Ramos (cell line): Measurements from ENCODE around the gene FECH.
"Not testable (repeated sequence)": the region's sequence is repeated elsewhere in the genome, so short reads cannot be mapped to it uniquely, and the experiment has no call there.

ENCODE experiments used
- in situ Hi-C: fragments of 300-500 bp; cut with MboI; formaldehyde crosslinking; loops from one replicate; pipeline ENCODE4 v1.14.3; 2022; ENCODE audit warnings: low sequenced_read_pairs; ENCODE audit not compliant: unreplicated experiment

Gene FECH, protein sequence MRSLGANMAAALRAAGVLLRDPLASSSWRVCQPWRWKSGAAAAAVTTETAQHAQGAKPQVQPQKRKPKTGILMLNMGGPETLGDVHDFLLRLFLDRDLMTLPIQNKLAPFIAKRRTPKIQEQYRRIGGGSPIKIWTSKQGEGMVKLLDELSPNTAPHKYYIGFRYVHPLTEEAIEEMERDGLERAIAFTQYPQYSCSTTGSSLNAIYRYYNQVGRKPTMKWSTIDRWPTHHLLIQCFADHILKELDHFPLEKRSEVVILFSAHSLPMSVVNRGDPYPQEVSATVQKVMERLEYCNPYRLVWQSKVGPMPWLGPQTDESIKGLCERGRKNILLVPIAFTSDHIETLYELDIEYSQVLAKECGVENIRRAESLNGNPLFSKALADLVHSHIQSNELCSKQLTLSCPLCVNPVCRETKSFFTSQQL

GRCh38 chr18:57586251-57587049 lies at the start of gene FECH:
TSS of gene FECH (minus strand) at chr18:57586702. CDS start at chr18:57586620, 82 bp downstream.
- in situ Hi-C loops, result no loop called here

GRCh38 chr18:57635003-57635822 lies 48.7 kb upstream of the FECH start:
- in situ Hi-C loops, result no loop called here

DNA sequence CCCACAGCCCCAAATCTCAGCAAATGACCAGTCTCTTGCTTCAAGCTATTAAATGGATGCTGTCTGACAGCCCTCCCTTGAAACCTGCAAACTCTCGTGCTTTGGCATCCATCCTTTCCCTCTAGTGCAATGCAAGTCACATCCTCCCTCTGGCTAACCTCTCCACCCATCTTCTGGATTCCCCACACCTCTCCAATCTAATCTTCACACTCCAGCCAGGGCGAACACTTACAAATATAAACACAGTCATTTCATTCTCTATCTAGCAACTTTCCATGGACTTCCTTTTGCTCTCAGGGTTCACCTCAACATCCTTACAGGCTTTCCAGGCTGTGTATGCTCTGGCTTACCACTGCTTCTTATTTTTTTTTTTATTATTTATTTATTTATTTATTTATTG lies 45.2 kb upstream of the FECH start:
- in situ Hi-C loops, result no loop called here

DNA sequence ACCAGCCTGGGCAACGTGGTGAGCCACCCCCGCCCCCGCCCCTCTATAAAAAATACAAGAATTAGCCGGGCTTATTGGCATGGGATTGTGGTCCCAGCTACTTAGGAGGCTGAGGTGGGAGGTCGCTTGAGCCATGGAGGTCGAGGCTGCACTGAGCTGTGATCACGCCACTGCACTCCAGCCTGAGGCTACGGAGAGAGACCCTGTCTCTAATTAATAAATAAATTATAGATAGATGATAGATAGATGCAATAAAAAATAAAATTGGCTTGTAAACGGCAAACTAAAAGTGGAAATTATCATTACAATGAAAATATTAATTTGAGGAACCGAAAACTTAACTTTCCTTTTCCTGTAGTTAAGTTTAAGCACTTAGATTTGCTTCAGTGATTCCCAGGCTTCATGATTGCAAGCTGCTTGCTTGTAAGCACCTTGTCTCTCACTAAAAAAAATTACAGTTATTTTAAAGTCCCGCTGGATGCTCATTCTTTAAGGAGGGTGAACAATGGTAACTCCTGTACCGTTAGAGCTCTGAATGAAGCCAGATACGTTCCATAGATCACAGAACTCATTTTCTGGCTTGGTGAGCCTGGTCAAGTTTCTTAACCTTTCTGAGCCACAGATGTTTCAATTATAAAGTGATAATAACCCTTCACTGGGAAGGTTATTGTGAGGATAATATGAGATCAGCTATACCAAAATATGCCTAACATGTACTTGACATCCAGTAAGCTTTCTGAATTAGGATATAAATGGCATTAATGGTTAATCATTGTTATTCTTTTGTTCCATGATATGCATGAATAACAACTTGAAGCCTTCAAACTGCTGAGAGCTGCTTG lies 44.5 kb upstream of the FECH start:
- in situ Hi-C loops, result no loop called here

GRCh38 chr18:57630002-57630753 lies 43.7 kb upstream of the FECH start:
- in situ Hi-C loops, result no loop called here

- in situ Hi-C loops, result no loop called here
Observed at GRCh38 chr18:57629422-57629821, 42.9 kb upstream of the FECH start.

DNA sequence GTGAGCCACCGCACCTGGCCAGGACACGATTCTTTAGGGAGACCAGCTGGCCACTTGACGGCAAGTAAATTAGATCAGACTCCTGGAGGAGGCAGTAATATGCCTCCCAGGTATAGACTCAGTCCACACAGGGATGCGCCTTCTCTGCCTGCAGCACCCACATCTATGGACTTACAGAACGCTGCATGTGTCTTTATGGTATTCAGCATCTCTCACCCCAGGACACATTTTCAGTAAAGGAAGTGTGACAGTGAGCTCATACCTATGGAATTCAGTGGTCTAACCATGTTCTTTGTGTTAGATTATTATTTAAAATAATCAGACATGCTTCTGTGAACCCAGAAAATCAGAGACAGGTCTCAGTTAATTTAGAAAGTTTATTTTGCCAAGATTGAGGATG lies 41.0 kb upstream of the FECH start:
- in situ Hi-C loops, result no loop called here

GRCh38 chr18:57624988-57625387 lies 38.5 kb upstream of the FECH start:
- in situ Hi-C loops, result loop anchor here (25.0 kb wide), 1 partner anchor 988 kb away; the partner anchor contains the start of gene TXNL1

- in situ Hi-C loops, result loop anchor here (25.0 kb wide), 1 partner anchor 984 kb away; the partner anchor contains the start of gene TXNL1
Observed at GRCh38 chr18:57621246-57621604, 34.7 kb upstream of the FECH start.

DNA sequence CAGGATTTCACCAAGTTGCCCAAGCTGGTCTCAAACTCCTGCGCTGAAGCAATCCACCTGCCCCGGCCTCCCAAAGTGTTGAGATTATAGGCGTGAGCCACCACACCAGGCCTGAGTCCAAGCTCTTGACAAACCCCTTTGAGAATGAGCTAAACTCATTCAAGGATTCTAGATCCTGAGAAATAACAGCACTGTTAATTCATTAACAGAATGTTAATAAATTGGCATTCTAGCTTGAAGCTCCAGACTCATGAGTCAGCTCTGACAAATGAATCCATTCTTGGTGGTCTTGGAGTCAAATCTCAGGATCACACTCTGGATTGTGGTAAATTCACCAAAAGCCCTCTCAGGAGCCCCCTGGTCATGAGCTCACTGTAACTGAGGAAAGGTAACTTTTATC lies 33.4 kb upstream of the FECH start:
- in situ Hi-C loops, result loop anchor here (25.0 kb wide), 1 partner anchor 983 kb away; the partner anchor contains the start of gene TXNL1

DNA sequence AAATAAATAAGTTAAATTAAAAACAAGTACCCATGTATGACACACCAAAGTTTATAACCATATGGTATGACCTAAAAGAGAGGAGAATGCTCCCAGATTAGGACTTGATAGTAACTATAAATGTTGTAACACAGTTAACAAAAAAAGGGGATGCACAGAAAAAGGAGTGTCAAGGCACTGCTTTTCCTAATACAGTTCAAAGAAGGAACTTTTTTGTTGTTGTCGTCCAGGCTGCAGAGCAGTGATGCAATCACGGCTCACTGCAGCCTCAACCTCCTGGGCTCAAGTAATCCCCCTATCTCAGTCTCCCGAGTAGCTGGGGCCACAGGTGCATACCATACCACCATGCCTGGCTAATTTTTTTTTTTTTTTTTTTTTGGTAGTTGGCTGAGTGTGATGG lies 32.4 kb upstream of the FECH start:
- in situ Hi-C loops, result loop anchor here (25.0 kb wide), 1 partner anchor 982 kb away; the partner anchor contains the start of gene TXNL1

- in situ Hi-C loops, result loop anchor here (25.0 kb wide), 1 partner anchor 967 kb away; the partner anchor contains the start of gene TXNL1
Observed at GRCh38 chr18:57603871-57604270, 17.4 kb upstream of the FECH start.

GRCh38 chr18:57595347-57595746 lies 8.8 kb upstream of the FECH start:
- in situ Hi-C loops, result no loop called here

GRCh38 chr18:57592716-57593115 lies 6.2 kb upstream of the FECH start:
- in situ Hi-C loops, result not testable (repeated sequence)

- in situ Hi-C loops, result no loop called here
Observed at GRCh38 chr18:57589161-57589560, 2.7 kb upstream of the FECH start.

GRCh38 chr18:57587098-57587661 lies 678 bp upstream of the FECH start:
- in situ Hi-C loops, result no loop called here

DNA sequence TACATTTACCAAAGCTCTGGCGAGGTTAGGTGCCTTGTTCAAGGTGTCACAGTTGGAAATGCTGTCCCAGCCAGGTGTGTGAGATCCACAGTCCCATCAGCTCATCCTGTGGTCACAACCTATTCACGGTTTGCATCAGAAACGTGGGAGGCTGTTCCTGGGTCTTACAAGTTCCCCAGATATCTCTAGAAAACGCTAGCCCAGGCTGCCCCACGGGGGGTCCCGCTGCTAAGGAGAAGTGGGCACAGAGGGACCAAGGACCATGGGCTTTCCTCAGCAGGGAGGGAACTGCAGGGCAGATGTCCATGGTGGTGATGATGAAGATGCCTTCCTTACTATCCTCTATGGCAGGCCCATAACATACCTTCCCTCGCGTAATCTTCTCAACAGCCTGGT lies 649 bp downstream of the FECH start:
- in situ Hi-C loops, result no loop called here

GRCh38 chr18:57585421-57585820 lies 1.1 kb downstream of the FECH start:
- in situ Hi-C loops, result no loop called here
